NCI-H82 treated with DMSO at 0.1 percent for 48 hours (cell line): ENCODE results near the gene TLE3.

Experiments
- DNase-seq: peaks from one replicate; lab custom pipeline; 2025; ENCODE audit not compliant: unreplicated experiment; lab: John Stamatoyannopoulos, UW

The TLE3 gene

DNA sequence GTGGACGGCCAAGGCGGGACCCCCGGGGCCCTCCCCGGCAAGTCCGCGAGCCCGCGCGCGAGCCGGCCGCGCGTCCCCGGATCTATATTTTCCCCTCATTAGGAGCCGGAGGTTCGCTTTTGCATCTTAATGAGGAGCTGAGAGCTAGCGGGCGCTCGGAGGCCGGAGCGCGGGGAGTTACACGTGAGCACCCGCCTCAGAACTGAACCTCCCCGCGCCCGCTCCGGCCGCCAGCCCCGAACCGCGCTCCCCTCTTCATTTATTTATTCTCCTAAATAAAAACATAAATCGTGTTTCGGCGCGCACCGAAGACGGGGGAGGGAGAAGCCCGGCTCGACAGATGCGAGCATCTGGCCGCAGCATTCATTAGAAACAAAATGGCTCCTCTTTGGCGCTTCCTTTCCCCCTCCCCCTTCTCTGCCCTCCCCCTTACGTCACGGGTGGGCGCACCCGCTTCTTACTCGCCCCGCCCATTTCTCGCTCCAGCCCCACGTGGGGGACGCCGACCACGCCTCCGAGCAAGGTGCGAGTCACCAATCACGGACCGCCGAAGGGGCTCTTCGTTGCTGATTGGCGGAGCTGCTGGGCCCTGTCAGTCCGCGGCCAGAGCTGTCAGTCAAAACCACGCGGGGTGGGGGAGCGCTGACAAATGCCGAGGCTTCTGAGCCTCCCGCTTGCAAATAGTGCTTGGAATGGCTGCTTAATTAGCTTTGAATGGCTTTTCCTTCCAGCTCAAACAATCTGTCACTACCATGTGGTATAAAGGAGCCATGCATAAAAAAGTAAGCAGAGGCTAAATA, 1.6 kb upstream of the TLE3 start:
- peak; percentile 97 for DNase-seq

DNA sequence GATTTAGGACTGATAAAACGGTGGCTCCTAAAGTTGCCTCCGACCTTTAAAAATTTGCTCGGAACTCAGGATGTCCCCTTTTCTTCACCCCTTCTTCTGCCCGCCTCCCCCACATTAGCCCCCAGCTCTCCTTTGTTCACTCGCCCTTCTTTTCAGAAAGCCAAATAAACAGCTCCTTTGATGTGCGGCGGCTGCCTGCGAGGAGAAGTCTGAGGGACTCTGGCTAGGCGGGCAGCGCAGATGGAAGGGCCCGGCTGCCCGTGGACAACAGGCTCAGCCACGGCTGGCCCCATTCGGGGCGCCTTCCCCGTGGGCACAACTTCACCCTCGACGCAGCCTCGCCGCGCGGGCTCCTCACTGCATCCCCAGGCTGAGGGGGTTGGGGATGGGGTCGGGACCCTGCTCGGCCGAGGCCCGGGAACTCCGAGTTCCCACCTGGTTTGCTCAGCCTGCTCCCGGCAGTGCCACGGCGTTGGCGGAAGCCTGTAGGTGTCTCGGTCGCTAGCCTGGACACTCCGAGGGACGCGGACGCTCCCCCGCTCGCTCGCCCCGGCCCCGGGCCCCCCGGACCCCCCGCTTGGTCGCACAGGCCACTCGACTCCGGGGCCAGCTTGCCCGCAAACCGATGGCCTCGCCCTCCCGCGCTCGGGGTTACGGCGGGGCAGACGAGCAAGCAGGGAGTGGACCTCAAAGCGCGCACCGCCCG, 897 bp upstream of the TLE3 start:
- DNase-seq = no peak

DNA sequence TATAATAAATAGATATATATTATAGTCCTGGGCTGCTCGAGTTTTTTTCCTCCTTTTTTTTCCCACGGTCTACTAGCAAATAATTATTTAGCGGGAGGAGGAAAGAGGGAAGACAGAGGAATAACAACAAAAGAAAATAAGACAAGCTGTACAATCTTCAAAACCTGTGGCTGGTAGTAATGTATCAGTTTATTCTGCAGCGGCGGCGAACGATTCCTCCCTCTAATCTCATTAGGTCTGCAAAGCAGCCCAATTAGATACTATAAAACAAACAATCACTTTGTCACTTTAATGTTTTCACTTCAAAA, 390 bp upstream of the TLE3 start:
- DNase-seq = no peak

DNA sequence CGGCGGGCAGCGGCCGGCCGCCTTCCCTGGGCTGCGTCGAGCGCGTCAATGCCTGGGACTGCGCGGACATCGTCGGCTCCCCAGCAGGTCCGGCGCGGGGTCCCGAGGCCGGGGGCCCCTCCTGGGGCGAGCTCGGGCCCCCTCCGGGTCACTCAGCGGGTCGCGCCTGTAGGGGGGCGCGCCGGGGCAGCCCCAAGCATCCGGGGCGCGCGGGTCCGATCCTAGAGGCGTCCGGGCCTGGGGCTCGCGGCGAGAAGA, 725 bp downstream of the TLE3 start:
- DNase-seq = no peak

DNA sequence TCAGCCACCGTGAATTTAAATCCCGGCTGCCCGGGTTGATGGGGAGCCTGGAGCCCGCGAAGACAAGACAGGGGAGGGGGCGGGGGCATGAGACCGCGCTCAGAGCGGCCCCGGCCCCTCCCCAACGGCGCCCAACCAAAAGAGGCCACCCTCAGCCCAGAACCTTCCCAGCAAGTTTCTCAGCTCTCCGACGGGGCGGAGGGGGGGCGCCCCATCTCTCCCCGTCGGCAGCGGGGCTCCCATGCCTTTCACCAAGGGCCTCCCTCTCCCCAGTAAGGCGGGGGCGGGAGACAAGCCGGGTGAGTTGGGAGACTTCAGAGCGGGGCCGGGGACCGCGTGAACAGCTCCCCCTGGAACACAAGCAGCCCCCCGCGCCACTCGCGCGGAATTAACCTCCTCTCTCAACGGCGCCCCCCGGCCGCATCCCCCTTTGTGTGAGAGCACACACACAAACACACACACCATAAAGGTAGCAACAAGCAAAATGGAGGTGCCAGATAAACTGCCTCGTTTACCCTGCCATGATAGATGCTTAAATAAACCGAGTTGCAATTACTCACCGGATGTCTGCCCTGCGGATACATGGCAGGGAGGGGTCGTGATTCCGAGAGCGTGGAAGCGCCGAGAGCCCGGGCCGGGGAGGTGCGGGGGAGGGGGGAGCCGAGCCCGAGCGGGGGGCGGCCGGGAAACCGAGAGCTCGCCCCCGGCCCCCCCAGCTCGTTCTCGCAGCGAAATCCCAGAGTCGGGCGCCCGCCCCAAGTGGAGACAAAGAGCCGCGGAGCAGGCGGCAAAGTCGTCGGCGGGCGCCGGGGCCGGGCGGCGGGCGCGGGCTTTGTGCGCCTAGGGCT, 1.3 kb downstream of the TLE3 start:
- no peak for DNase-seq

DNA sequence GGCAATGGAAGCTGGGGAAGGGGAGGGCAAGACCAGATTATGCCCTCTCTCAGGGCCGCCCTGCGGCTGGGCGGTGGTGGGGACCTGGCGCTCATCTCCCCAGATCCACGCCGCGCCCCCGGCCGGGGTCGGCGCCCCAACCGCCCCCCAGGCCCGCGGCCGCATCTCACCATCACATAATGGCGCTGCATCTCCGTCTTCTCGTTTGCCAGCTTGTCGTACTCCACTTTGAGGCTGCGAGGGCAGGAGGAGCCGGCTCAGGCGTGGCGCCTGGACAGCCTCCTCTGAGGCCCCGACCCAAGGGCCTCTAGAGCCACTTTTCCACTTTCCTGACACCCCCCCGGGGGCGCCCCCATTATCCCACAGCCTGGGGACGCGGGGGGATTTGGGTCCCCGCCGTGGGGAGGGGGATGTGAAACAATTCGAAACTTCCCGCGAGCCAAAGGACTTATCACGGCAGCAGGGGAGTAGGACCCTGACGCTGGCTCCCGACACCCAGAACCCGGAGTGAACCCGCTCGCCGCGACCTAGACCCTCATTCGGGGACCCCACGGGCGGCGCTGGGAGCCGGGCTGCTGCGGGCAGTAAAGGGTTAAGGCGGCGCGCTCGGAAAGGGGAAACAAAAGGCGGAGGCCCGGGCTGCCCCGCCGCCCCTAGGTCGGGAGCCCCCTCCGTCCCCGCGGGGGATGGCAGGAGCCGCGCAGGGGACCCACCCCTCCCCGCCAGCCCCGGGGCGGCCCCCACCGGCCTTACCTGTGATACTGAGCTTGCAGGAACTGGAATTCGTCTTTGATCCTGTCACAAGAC, 2.1 kb downstream of the TLE3 start:
- DNase-seq = no peak

DNA sequence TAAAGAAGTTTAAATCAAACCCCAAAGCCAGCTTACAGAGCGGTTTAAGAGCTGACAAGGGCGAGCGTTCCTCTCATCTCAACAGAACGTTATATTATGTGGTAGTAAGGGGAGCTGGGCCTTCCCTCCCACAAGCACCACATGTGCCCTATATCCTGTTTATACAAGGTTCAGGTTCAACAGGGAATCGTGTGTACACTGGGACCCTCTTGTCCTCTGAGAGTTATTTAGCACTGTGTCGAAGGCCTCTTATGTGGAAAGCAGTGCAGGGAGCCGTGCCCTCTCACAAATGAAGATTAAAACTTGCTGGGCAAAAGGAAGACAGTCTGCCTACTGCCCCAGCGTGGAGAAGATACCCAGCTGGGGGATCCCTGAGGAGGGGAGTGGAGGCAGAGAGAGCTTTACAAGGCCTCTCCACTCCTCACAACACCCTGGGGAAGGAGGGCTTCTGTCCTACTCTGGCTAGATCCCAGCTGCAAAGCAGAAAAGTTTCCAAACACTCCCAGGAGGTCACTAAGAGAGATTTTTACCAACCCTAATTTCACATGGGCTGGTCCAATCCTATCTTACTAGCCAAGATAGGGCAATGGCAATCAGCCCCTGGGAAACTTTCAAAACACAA, 2.9 kb downstream of the TLE3 start:
- DNase-seq = no peak

DNA sequence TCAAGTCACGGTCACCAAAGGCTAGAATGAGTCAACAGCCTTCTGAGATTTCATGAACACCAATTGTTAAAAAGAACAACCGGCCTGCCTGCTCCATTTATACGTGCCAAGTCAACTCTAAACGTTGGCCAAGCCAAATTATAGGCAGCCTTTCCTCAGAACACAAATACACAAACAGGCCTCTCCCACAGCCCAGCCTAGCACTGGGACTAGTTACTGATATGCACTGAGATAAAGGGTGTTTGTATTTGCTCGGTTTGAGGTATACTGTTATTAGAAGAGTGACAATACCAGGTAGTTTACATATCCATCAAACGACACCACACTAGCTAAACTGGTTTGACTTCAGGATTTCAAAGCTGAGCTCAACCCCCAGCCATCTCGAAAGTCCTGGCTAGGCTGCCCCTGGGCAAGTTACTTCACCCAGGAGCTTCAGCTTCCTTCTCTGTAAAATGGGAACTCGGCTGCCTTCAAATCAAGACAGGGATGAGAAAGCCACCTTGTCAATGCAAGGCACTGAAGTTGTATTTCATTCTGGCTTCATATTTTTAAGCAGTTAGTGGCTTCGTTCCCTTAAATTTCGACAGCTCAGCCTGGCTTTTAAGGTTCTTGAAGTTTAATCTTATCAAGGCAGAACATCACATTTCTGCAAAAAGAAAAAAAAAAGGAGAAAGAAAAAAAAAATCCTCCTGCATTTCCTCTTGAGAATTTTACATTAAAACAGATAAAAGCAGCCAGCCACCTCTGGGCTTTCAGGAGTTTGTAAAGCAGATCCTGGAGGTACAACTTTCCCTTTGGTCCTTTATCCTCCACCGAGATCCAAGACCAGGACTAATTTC, 4.0 kb downstream of the TLE3 start:
- no peak for DNase-seq

DNA sequence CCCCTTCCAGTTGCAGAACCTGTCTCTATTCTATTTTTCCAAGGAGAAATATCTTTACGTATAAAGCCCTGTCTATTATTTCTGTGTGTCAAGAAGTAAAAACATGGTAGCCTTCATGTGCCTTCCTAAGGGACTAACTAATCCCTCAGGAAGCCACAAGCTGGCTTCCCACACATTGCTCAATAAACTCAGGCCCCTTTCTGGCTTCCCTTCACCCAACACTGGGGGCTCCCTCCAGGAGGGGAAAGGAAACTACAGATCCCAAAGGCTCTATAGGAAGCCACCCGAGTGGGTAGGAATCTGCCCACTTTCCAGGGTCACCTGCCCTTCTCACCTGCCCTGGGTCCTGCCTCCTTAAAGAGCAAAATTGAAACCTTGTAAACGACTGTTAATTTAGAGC, 4.6 kb downstream of the TLE3 start:
- DNase-seq = no peak

DNA sequence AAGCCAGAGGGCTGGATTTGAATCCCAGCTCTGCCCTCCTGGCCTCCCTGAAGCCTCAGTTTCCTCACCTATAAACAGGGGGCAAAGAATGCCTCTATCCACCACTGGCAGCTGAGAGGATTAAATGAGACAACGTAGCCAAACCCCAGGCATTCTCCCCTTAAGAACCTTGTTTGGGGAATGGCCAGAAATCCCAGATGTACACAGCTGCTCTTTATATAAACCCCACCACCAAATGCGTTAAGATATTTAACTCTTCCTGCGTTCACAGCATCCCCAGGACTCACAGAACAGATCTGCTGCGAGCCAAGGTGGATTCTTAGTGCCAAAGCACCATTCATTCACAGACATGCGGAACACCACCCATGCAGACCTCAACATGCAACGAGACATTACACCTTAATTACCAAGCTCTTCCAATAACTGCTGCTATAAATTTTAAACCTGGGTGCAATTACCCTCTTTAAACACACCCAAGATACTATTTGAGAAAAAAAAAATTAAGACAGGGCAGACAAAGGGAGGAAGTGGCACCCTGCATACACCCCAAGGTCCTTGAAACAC, 5.2 kb downstream of the TLE3 start:
- peak; percentile 24 for DNase-seq

DNA sequence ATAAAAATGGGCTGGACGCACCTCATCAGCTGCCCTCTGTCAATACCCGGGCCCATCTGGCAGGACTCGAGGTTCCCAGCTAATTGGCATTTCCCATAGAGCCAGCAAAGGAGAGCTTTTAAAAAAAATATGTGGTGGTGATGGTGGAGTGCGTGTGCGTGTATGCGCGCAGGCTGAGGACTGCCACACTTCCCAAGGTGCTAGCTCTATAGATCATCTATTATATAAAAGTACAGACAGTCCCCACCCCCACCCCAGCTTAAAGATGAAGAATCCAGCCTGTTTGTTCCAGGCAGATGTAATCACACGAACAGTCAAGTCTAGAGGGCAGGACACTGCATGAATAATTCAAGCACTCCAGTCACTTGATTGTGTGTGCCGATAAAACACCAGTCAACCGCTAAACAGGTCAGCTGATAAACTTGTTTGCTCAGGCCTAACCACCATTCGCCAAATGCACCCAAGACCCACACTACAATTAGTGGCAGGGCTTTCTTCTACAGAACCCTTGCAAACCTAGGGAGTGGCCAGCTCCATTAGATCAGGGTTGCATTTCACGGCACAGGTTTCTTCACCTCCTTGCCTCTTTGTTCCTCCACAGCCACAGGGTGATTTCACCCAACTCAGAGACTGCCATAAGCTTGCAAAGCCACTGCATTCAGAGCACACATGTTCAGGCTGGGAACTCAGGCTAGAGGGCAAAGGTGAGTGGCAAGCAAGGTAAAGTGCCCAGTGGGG, 5.8 kb downstream of the TLE3 start:
- DNase-seq = no peak

DNA sequence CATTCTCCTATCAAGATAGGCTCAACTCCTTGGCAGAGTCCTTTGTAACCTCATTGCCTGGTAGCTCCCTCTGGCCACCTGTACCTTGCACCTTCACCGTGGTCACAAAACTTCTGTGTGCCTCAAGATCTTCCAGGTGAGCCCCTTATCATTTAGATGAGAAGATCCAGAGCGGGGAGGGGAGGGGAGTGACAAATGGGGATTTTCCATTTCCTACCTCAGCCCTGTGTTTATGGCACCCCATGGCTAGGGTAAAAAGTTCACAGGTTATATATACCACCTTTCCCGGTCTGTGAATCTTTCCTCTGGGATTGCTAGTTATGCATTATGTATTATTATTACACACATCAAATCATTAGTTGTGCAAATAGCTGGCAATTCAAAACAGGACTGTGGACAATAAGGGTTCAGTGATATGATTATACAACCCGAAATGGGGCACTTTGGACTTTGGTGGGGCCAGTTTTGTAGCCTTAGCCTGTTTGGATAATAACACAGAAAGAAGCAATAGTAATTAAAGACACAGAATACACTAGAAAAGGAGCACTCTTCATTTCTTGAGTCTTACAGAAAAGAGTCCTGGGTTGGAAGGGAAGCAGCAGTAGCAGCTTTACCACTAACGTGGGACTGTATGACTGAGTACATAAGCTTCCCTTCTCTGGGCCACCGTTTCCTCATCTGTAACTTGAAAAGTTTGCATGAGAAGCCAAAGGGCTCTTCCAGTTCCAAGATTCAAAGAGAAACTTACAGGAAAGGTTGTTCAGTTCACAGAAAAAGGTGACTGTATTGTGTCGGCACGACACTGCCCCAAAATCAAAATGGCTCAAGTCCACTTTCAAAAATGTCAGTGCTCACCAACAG, 7.1 kb downstream of the TLE3 start:
- no peak for DNase-seq

DNA sequence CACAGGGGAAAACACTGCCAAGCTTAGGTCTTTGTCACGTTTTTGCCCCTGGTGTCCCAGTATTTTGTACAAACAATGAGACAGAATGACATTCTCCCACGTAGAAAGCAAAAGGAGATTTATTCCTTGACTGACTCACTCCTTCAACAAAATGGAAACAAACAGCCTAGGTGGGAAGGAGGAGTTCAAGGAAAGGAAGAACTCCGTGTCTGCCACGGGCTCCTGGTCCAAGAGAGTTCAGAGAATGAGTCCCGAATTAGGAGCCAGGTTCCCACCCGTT, 8.1 kb downstream of the TLE3 start:
- no peak for DNase-seq

DNA sequence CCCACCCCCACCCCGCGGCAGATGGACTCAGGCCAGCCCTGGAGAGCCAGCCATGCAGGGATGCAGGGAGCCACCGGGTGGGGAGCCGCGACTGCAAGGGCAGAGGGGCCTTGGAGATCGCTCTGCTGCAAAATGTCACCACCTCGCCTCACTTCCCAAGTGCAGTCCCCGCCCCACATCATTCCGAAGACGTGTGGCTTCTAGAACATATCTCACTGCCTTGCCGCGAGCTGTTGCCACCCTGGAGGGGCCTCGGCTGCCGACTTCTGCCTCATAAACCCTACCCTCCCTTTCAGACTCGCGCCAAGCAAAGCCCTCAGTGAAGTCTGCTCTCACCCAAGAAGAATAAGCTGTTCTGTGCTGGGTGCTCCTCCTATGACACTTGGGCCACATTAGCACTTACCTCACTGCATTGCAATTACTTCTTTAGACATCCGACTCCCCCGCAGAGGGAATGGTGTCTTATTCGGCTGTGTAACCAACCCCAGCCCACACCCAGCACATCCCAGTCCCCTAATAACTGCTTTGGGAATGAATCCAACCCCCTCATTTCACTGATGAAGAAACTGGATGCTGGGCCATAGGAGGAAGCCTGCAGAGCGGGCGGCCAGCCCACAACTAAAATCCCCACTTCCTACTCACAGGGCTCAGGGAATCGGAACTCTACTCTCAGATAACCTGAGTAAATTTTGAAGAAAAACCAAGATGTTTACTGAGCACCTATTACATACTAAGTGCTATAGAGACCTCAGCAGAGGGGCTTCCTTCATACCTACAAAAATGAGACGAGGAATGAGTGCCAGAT, 8.6 kb downstream of the TLE3 start:
- no peak for DNase-seq

DNA sequence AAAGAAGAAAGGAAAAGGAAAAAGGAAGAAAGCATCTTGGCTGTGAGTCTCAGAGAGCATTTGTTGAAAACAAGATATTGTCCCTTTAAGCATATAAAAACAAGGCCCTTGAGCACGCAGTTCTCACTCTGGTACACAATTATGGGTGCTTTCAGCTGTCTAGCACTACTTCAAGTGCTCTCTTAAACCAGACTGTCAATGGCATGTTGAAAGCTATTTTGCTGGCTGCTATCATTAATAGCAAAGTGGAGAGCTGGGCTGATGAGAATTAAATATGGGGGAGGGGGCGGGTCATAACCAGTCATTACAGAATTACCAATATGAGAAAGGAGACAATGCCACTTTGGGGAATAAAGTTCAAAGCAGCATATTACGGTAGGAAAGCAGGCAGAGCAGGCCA, 9.3 kb downstream of the TLE3 start:
- DNase-seq = no peak

DNA sequence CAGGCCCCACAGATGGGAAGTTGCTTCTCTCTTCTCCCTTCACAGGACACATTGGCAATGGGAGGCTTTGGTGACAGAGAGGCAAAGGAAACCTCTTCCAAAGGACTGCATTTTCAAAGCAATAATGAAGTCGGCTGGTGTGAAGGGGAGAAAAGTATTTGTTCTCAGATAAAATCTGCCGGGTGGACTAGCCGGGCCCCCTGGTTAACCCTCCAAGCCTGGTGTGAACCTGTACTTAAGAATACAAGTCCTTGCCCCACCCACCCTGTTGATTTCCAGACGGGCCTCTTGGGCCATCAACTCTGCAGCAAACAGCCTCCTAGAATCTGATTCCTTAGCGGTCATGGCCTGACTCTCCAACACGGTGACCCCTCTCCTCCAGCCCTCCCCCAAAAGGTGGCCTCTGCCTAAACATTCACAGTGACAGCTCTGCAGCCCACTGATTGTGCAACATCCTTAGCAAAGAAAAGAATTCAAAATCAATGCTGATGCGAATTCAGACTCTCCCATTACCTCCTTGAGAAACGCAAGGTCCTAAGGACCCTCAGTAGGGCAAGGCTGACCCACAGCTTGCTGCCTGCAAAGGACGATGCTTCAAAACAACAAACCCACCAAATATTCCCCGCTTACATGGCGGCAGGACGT, 9.9 kb downstream of the TLE3 start:
- no peak for DNase-seq

DNA sequence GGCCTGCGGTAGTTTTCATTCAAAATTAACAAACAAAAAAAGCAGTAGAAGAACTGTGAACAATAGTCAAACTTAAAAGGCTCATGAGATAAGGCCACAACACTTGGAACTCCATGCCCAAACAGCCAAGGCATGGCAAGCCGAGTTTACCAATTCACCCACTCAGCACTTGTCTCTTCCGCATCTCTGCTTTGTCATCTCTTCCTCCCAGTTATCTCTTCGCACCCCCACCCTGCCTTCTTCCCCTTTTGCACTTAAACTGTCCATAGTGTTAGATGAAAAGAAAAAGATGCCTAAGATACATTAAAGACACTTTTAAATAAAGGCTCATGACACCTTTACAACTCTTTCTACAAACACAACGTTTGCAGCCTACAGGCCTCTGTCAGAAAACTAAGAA, 11.1 kb downstream of the TLE3 start:
- no peak for DNase-seq
